NCI-H146 treated with DMSO at 0.1 percent for 48 hours (cell line): ENCODE results near the gene BFAR.
"Not testable (repeated sequence)": the region's sequence is repeated elsewhere in the genome, so short reads cannot be mapped to it uniquely, and the experiment has no call there.

Experiments used
- DNase-seq: peaks from one replicate; lab custom pipeline; 2025; ENCODE audit not compliant: unreplicated experiment; lab: John Stamatoyannopoulos, UW

The BFAR gene

DNA sequence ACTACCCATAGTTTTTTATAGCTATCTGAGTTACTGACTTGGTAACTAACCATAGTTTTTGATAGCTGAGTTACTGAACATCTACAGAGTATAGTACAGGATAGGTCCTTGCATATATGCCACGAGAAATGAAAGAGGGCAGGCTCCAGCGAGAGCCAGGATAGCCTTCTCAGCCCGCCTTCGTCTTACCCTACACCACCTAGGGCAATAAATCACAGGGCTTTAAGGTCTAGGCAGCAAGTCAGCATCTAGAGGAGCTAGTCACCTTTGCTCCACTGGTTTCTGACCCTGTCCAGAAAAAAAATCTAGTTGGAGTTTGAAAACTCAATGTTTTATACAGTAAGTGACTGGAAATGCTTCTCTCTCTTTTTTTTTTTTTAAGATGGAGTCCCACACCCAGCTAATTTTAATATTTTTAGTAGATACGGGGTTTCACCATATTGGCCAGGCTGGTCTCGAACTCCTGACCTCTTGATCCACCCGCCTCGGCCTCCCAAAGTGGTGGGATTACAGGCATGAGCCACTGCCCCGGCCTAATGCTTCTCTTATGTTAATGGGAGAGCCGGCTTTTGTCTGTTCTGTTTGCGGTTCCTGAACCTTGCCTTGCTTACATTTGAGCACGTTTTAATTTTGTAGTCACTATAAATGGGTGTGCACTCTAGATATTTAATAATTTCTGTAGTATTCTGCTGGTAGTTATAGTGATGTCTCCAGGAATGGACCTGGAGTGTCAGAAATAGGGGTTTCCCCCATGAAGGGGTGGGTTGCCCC, 2.8 kb downstream of the BFAR start:
- DNase-seq, result no peak

DNA sequence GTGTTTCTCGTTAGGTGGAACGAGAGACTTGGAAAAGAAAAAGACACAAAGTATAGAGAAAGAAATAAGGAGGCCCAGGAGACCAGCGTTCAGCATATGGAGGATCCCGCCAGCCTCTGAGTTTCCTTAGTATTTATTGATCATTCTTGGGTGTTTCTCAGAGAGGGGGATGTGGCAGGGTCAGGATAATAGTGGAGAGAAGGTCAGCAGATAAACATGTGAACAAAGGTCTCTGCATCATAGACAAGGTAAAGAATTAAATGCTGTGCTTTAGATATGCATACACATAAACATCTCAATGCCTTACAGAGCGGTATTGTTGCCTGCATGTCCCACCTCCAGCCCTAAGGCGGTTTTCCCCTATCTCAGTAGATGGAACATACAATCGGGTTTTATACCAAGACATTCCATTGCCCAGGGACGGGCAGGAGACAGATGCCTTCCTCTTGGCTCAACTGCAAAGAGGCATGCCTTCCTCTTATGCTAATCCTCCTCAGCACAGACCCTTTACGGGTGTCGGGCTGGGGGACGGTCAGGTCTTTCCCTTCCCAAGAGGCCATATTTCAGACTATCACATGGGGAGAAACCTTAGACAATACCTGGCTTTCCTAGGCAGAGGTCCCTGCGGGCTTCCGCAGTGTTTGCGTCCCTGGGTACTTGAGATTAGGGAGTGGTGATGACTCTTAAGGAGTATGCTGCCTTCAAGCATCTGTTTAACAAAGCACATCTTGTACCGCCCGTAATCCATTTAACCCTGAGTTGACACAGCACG, 3.6 kb downstream of the BFAR start:
- not testable (repeated sequence) for DNase-seq

DNA sequence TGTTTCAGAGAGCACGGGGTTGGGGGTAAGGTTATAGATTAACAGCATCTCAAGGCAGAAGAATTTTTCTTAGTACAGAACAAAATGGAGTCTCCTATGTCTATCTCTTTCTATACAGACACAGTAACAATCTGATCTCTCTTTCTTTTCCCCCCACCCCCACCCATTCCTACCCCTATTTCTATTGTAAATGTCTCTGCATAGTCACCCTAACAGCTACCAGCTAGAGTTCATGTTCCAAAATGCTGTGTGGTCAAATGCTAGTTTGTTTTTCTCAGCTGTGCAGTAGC, 4.1 kb downstream of the BFAR start:
- not testable (repeated sequence) for DNase-seq

DNA sequence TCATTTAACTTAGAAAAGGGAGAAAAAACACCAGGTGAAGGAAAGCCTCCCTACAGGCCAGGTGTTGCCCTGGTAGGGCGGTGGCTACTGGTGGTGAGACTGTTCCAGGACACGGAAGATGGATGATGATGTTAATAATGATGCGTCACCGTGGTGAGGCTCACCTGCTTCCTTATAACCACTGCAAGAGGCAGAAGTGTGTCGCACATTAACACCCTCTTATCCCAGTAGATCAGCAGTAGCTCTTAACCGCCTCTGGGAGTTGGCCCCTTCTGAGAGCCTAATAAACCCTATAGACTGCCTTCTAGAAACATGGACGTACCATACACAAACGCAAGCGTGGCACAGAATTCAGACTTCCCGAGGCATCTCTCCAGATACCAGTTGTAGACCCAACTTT, 7.8 kb downstream of the BFAR start:
- no peak for DNase-seq

DNA sequence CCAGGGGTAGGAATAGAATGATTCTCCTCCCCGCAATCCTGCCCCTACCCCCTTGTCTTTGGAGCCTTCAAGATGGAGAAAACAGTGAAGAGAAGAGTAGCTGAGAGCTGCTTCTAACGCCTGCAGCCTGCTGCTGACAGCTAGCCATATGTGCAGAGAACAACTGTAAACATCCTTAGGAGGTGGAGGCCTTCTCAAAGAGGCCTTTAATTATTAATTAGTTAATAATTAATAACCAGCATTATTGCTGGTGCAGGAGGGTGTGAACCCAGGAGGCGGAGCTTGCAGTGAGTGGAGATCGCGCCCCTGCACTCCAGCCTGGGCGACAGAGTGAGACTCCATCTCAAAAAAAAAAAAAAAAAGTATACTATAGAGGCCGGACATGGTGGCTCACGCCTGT, 8.5 kb downstream of the BFAR start:
- DNase-seq, result no peak

DNA sequence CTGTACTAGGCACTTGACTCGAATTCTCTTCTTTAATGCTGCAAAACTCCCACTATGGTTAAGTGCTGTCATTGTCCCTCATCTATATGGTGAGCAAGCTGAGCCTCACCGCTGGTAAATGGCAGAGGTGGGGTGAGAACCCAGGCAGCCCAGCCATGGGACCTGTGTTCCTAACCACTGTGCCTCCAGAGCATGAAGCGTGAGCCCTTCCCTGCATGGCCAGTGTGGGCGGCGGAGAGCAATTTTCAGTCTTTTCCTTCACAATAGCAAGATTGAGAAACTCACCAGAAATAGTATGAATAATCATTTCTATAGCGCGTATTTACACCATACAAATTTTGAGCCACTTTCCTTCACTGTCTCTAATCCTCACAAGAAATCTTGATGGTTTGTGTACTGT, 9.2 kb downstream of the BFAR start:
- DNase-seq, result no peak

DNA sequence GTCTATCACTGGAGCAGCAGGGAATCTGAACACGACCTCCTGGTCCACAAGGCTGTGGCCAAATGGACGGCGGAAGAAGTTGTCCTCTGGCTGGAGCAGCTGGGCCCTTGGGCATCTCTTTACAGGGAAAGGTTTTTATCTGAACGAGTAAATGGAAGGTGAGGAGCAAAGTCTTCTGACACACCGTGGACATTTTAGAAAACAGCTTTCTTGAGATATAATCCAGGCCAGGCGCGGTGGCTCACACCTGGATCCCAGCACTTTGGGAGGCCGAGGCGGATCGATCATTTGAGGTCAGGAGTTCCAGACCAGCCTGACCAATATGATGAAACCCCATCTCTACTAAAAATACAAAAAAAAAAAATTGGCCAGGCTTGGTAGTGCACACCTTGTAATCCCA, 17.1 kb downstream of the BFAR start:
- no peak for DNase-seq

DNA sequence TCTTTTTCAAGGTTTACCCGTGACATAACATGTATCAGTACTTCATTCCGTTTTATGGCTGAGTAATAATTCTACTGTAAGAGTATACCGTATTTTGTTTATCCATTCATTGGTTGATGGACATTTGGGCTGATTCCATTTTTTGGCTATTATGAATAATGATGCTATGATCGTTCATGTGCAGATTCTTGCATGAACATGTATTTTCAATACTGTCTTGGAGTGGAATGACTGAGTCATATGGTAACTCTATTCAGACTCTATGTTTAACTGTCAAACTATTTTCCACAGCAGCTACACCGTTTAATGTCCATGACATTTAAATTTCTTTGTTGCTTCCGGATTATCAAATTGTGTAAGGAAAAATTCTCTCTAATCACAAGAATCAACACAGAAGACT, 17.9 kb downstream of the BFAR start:
- DNase-seq, result no peak

DNA sequence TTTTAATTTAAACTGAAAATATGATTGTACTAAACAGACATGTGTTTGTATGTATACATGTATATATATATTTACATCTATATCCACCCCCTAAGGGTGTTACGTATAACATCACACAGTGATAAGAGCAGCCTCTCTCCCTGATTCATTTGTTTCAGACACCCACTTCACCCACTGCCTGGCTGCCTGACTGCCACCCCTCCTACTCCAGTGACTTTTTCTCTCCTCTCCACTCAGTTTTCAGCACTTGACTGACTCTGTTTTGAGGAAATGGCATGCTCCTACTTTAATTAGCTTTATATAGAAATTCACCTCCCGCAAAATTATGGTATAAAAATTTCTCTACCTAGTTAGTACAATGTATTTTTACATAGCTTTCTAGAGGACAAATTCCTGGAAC, 20.0 kb downstream of the BFAR start:
- DNase-seq, result no peak

DNA sequence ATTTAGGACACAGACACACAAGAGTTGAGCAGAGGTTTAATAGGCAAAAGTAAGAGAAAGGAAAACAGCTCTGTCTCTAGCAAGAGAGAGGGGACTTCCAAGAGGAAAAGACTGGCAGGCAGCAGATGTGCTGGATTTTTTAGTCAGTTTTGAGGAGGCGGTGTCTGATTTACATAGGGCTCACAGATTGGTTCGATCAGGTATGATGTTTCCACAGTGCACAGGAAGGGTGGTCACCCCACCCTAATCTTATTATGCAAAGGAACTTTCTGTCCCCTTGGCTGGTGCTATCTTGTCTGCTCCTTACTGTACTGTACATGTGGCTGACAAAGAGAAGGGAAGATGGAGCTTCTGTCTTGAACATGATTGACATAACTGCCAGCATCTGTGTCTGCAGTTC, 25.3 kb downstream of the BFAR start:
- DNase-seq, result no peak

DNA sequence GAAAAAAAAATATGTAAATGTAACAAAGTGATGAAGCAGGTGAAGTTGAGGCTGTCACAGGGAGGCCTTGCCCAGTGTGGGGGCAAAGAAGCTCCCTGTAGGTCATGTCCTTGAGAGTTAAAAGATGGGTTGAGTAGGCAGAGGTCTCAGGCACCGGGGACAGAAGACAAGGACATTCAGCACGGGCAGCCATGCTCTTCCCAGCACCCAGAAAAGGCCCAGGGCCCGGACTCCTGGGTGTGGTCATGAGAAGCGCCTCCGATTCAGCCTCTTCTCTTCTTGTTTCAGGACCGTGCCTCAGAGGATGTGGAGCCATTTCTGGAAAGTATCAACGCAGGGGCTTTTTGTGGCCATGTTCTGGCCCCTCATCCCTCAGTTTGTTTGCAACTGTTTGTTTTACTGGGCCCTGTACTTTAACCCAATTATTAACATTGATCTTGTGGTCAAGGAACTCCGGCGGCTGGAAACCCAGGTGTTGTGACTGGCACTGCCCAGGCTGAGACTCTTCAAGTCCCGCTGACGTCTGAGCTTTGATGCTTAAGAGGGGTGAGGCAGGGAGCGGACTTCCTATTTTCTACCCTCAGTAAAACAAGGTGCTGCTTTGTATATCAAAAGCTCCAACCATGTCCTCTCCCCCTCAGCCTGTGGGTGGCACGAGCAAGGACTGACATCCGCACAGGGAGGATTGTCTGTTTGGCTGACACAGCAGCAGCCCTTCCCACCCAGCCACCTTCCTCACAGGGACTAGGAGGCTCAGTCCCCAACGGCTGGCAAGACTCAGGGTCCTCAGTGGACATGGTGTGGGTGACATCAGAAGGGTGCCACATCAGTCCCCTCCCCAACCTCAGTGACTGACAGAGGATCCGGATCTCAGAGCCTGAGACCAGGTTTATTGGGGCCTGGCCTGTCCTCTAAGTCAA, 34.9 kb downstream of the BFAR start:
- DNase-seq, result no peak

DNA sequence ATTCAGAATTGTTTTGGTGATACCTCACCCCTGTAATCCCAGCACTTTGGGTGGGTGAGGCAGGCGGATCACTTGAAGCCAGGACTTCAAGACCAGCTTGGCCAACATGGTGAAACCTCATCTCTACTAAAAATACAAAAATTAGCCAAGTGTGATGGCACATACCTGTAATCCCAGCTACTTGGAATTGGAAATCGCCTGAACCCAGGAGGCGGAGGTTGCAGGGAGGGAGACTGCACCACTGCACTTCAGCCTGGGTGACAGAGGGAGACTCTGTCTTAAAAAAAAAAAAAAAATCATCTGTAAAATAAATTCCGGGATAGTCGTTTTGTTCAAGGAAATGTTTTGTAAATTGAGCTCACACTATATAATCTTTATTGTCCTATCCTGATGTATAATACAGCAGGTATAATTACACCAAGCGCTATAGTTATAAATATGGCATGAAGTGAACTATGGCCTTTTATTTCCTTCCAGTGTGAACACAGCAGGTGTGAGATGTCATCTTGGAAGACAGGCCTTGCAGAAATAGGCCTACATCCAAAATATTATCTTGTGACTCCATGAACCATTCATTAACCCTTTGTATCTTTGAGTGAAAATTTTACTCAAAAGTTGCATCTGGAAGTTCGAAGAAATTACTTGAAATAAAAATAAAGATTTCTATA, 35.9 kb downstream of the BFAR start:
- no peak for DNase-seq

DNA sequence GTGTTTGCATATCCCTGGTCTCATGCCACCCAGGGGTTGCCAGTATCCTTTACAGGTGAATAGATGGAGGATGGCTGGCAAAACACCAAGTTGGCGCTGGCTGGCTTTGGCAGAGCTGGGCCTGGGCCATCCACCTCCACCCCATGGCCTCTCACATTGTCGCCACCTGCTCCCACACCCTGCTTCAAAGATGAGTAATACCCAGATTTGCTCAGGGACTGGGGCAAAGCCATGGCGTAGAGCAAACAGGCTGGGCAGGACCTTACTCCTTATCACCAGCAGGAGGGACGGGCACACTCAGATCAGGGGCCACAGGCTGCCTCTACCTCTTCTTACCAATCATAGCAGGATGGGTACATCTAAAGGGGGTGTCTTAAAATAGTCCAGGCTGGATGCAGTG, 37.0 kb downstream of the BFAR start:
- DNase-seq, result no peak

DNA sequence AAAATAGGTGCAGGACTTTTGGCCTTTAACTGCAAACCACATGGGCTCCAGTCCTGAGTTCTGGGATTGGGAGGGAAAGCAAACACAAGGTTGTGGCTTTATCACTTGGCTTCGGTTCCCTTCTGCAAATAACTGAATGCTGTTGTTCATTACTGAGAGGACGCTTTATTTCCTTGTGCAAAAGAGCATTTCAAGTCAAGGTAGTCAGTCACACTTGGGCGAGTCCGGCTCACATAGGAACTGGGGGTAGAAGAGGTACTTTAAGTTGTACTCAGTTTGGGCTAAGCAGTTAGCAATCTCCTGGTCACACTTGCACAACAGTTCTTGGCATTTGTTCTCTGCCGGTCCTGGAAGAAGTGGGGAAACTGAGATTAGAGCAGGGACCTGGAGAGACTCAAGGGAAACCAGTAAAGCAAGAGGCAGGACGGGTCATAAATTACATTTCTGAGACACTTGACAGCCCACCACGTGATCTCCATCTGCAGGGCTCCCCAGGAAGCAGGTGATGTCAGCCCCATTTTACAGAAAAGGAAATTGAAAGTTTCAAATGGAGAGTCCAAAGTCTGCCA, 39.7 kb downstream of the BFAR start:
- DNase-seq, result no peak

DNA sequence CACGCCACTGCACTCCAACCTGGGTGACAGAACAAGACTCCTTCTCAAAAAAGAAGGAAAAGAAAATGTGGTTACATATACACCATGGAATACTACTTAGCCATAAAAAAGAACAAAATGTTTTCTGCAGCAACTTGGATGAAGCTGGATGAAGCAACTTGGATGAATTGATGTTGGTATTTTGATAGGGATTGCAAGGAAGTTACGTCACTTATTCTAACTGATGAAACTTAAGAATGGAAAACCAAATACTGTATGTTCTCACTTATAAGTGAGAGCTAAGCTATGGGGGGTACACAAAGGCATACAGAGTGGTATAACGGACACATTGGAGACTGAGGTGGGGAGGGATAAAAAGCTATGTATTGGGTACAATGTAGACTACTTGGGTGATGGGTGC, 43.9 kb downstream of the BFAR start:
- no peak for DNase-seq

DNA sequence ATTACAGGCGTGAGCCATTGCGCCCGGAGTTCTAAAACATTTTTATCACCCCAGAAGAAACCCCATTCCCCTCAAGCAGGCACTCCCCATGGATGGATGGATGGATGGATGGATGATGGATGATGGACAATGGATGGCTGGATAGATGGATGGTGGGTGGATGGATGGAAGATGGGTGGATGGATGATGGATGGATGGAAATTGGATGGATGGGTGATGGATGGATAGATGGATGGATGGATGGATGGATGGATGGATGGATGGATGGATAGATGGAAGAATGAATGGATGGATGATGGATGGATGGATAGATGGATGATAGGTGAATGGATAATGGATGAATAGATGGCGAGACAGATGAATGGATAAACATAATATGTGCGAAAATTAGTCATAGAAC, 44.9 kb downstream of the BFAR start:
- DNase-seq, result no peak

DNA sequence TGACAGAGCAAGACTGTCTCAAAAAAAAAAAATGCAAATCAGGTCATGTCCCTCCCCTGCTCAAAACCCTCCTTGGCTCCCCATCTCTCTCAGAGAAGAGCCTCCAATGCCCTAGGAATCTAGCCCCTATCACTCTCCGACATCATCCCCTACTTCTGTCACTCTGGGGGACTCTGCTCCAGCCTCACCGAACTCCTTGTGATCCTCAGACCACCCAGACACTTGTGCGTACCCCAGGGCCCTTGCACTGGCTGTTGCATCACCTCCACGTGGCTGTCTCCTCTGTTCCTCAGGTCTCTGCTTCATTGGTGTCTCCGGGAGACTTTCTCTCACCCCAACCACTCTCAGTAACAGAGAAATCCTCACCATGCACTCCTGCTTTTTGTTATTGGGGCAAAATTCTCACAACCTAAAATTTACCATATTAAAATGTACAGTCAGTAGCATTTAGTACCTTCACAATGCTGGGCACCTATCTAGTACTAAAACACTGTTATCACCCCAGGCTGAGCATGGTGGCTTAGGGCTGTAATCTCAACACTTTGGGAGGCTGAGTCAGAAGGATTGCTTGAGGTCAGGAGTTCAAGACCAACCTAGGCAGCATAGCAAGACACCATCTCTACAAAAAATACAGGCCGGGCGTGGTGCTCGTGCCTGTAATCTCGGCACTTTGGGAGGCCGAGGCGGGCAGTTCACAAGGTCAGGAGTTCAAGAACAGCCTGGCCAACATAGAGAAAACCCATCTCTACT, 46.2 kb downstream of the BFAR start:
- DNase-seq, result no peak

DNA sequence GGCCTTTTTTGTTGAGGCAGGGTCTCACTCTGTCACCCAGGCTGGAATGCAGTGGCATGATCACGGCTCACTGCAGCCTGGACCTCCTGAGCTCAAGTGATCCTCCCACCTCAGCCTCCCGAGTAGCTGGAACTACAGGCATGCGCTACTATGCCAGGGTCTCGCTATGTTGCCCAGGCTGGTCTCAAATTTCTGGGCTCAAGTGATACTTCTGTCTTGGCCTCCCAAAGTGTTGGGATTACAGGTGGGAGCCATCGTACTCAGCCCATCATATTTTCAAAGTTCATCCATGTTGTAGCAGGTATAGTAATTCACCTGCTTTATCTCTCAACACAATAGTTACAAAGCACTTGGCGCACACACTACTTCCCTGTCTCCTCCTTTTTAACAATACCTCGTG, 47.6 kb downstream of the BFAR start:
- DNase-seq, result not testable (repeated sequence)

DNA sequence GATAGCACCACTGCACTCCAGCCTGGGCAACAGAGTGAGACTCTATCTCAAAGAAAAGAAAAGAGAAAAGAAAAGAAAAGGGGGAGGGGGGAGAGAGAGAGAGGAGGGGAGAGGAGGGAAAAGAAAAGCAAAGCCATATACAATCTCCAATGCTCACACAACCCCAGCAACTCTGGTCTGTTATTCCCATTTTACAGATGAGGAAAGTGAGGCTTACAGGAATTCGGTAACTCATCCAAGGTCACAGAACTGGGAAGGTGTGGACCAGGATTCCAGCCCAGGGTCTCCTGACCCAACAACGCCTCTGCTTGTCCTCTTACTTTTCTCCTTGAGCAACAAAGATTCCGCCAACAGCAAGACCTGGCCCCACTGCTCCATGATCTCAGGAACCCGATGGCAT, 48.4 kb downstream of the BFAR start:
- DNase-seq, result no peak

DNA sequence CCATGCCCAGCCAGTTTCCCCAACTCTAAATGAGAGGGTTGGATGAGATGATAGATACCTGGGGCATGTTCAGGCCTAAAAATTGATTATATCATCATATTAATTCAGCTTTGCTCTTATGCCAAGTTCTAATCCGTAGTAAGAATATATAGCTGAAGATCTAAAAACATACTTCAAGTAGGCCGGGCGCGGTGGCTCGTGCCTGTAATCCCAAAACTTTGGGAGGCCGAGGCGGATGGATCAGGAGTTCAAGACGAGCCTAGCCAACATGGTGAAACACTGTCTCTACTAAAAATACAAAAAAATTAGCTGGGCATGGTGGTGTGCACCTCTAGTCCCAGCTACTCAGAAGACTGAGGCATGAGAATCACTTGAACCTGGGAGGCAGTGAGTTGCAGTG, 49.4 kb downstream of the BFAR start:
- DNase-seq, result no peak
